K562 (cell line): Measurements from ENCODE around the gene HSD11B2. TPM values are rescaled to one million over a fixed set of nuclear protein-coding genes. Genes with fewer than 3 reads are reported as not detected.

ENCODE experiments used
- ATAC-seq: fragments of 200-7000 bp; cut with Tn5 transposase; 3 replicates; pipeline ENCODE4 v1.9.1; 2020; ENCODE audit warnings: moderate library complexity
- BruUV-seq: library from RNA; stranded (reverse); fragments of 400-500 nt; replicated peaks from 2 replicates; lab custom pipeline; 2021; lab: Mats Ljungman, UMichigan
- CTCF ChIA-PET: fragments of 300-600 bp; formaldehyde crosslinking; extraction: SDS; loops from one replicate; lab custom pipeline; 2021; ENCODE audit warnings: low intra/inter-chr PET ratio; lab: Yijun Ruan, JAX
- POLR2A ChIA-PET: fragments of 300-600, 350-650 bp; sonication (Branson Sonifier 250); formaldehyde crosslinking; extraction: SDS; loops from one replicate; lab custom pipeline; 2021; ENCODE audit warnings: antibody characterized with exemption, inconsistent platforms; lab: Yijun Ruan, JAX
- DNase-seq, 4 experiments: peaks; one replicate each; pipeline versions ENCODE4 v3.0.0 to v3.0.0-alpha.2; 2011 to 2018; ENCODE audit warnings: low spot score in 3 of 4, mixed read lengths in 3 of 4; ENCODE audit errors: extremely low read depth in 1 of 4
- FAIRE-seq: peaks from 2 replicates; lab custom pipeline; 2011; peaks lifted over from hg19 to GRCh38; lab: Jason Lieb, UNC
- H2AFZ ChIP-seq: 2 replicates; pipeline ENCODE4 v1.6.0; 2011; ENCODE audit warnings: low read depth, low read length, control low read depth, inconsistent platforms
- H3K27ac ChIP-seq: fragments of 200-600 bp; 3 replicates; pipeline ENCODE4 v1.8.0; 2011; ENCODE audit warnings: low read depth, mild to moderate bottlenecking, control low read depth, inconsistent platforms, low read length, moderate library complexity, mixed read lengths; ENCODE audit errors: extremely low read depth
- H3K27me3 ChIP-seq, 2 experiments: fragments of 300-600 bp in 1 of 2; 2 replicates in 1 of 2; 3 replicates in 1 of 2; pipeline versions ENCODE4 v1.6.0 to v1.8.0; 2011; ENCODE audit warnings: inconsistent platforms in 2 of 2, low read length in 2 of 2, mild to moderate bottlenecking in 1 of 2, mixed read lengths in 1 of 2, moderate library complexity in 1 of 2; ENCODE audit not compliant: control insufficient read depth in 2 of 2, insufficient read depth in 2 of 2
- H3K36me3 ChIP-seq: fragments of 300-600 bp; 3 replicates; pipeline ENCODE4 v1.8.0; 2011; ENCODE audit warnings: mild to moderate bottlenecking, low read length, inconsistent platforms; ENCODE audit not compliant: control insufficient read depth, insufficient read depth
- H3K4me1 ChIP-seq, 2 experiments: fragments of 200-600 bp in 1 of 2; replicated peaks in 1 of 2; 2 replicates in 1 of 2; 3 replicates in 1 of 2; pipeline versions ENCODE4 v1.5.1 to v1.8.0; 2011; ENCODE audit warnings: inconsistent platforms in 2 of 2, low read length in 2 of 2, mild to moderate bottlenecking in 1 of 2, mixed read lengths in 1 of 2, moderate library complexity in 1 of 2; ENCODE audit not compliant: control insufficient read depth in 2 of 2, insufficient read depth in 2 of 2
- H3K4me2 ChIP-seq: 2 replicates; pipeline ENCODE4 v1.6.1; 2011; ENCODE audit warnings: low read length, control low read depth, inconsistent platforms, mixed read lengths; ENCODE audit not compliant: insufficient read depth
- H3K4me3 ChIP-seq: fragments of 200-600 bp; sonication (generic), shearing (Covaris generic); 2 replicates; pipeline ENCODE4 v1.5.1; 2016; ENCODE audit warnings: control low read depth, inconsistent platforms
- H3K79me2 ChIP-seq: fragments of 200-600 bp; 3 replicates; pipeline ENCODE4 v1.8.0; 2011; ENCODE audit warnings: low read length, inconsistent platforms; ENCODE audit not compliant: control insufficient read depth, insufficient read depth
- H3K9ac ChIP-seq, 2 experiments: 2 replicates each; pipeline versions ENCODE4 v1.6.0 to v1.6.1; 2011; ENCODE audit warnings: low read depth in 2 of 2, low read length in 2 of 2, control low read depth in 1 of 2, inconsistent platforms in 1 of 2, mild to moderate bottlenecking in 1 of 2, mixed read lengths in 1 of 2; ENCODE audit not compliant: insufficient read depth in 1 of 2
- H3K9me1 ChIP-seq: one replicate; pipeline ENCODE4 v1.6.0; 2011; ENCODE audit warnings: inconsistent platforms, mild to moderate bottlenecking, low read length, moderate library complexity; ENCODE audit not compliant: control insufficient read depth, insufficient read depth
- H3K9me3 ChIP-seq: replicated peaks from 2 replicates; pipeline ENCODE4 v1.5.1; 2011; ENCODE audit warnings: low read depth, low read length, inconsistent platforms; ENCODE audit not compliant: control insufficient read depth, insufficient read depth
- H4K20me1 ChIP-seq: replicated peaks from 2 replicates; pipeline ENCODE4 v1.6.1; 2011; ENCODE audit warnings: low read length, inconsistent platforms, mixed read lengths; ENCODE audit not compliant: control insufficient read depth, insufficient read depth
- ARID2 ChIP-seq: fragments of 450-650 bp; IDR thresholded peaks from 2 replicates; pipeline ENCODE4 v1.6.1; 2017; ENCODE audit warnings: antibody characterized with exemption, mild to moderate bottlenecking
- ATF1 ChIP-seq, 2 experiments: fragments of 450-650 bp in 1 of 2; IDR thresholded peaks; 2 replicates each; pipeline ENCODE4 v1.6.1; 2016; ENCODE audit warnings: missing compliant biosample characterization in 1 of 2, missing genetic modification characterization in 1 of 2
- ATF7 ChIP-seq: fragments of 450-650 bp; IDR thresholded peaks from 2 replicates; pipeline ENCODE4 v1.7.1; 2014; ENCODE audit warnings: mild to moderate bottlenecking, moderate library complexity
- ETV1 ChIP-seq: fragments of 450-650 bp; conservative IDR thresholded peaks from 2 replicates; pipeline ENCODE4 v1.6.1; 2016; ENCODE audit warnings: missing genetic modification characterization, control low read depth, low read depth, missing compliant biosample characterization
- JUND ChIP-seq, 2 experiments: IDR thresholded peaks; 2 replicates in 1 of 2; 3 replicates in 1 of 2; pipeline ENCODE4 v1.6.1; 2011; ENCODE audit warnings: borderline replicate concordance in 2 of 2, low read depth in 2 of 2, low read length in 2 of 2, improper control_type of control experiment in 1 of 2, missing biosample characterization in 1 of 2, missing genetic modification characterization in 1 of 2, missing genetic modification reagents in 1 of 2
- MITF ChIP-seq: IDR thresholded peaks from 2 replicates; pipeline ENCODE4 v1.6.1; 2014; ENCODE audit warnings: antibody characterized with exemption
- PRDM10 ChIP-seq: fragments of 450-650 bp; IDR thresholded peaks from 2 replicates; pipeline ENCODE4 v1.6.1; 2018; ENCODE audit not compliant: partially characterized antibody
- ZNF274 ChIP-seq: IDR thresholded peaks from 2 replicates; pipeline ENCODE4 v1.6.1; 2011; ENCODE audit warnings: low read depth, mild to moderate bottlenecking, low read length, moderate library complexity, borderline replicate concordance
- WGBS: fragments of 100-300 bp; shearing (Covaris generic); methylation state at CpG from one replicate; pipeline ENCODE4 v1.1.6; 2016; ENCODE audit warnings: low coverage, mixed read lengths; ENCODE audit not compliant: insufficient coverage; ENCODE audit errors: missing lambda C conversion rate; 5-methylcytosine and 5-hydroxymethylcytosine counted together
- in situ Hi-C: fragments of 300-500 bp; cut with MboI; formaldehyde crosslinking; loops from 4 replicates; pipeline ENCODE4 v1.15.0; 2018; ENCODE audit warnings: inconsistent platforms, mixed read lengths
- intact Hi-C: fragments of 100-400 bp; cut with micrococcal nuclease; formaldehyde crosslinking; loops from 2 replicates; pipeline ENCODE4 v1.14.2; 2022
- polyA plus RNA-seq, 8 experiments: library from polyadenylated mRNA; depleted of rRNA in 4 of 8; stranded (reverse) in 5 of 8; unstranded in 3 of 8; fragments of >200 nt; fragmentation: Nextera tagmentation in 2 of 8; fragmentation: Illumina TruSeq in 1 of 8; extraction: Ambion mirVana in 2 of 8; extraction: Trizol in 1 of 8; gene quantifications; 2 replicates each; pipeline versions ENCODE4 v1.2.1 to v1.2.3, GENCODE V29; 2011 to 2014; ENCODE audit warnings: inconsistent platforms in 1 of 8, missing spikeins in 1 of 8
- total RNA-seq, 7 experiments: library from RNA; depleted of rRNA in 6 of 7; stranded (reverse); fragments of >200 nt in 6 of 7; fragmentation: Illumina TruSeq in 2 of 7; extraction: Trizol in 2 of 7; gene quantifications; 2 replicates each; pipeline versions ENCODE4 v1.2.1 to v1.2.3, GENCODE V29; 2011 to 2021; ENCODE audit warnings: low replicate concordance in 1 of 7
- TF ChIP-seq, protein P1 (sequence below), 2 experiments: fragments of 450-650 bp in 1 of 2; sonication (generic) in 1 of 2; formaldehyde crosslinking in 1 of 2; IDR thresholded peaks in 1 of 2; conservative IDR thresholded peaks in 1 of 2; 2 replicates each; pipeline versions ENCODE4 v1.6.1 to v1.8.1; 2016 to 2023; ENCODE audit warnings: mild to moderate bottlenecking in 2 of 2, moderate library complexity in 2 of 2, inconsistent platforms in 1 of 2, missing genetic modification reagents in 1 of 2

Gene HSD11B2
- total and polyA plus RNA-seq, 9 of the 15 experiments (the other 6 are each of a cell fraction or from before 2014, with no cell fraction given), result 0.08 to 2.0 (median 0.79) TPM

DNA sequence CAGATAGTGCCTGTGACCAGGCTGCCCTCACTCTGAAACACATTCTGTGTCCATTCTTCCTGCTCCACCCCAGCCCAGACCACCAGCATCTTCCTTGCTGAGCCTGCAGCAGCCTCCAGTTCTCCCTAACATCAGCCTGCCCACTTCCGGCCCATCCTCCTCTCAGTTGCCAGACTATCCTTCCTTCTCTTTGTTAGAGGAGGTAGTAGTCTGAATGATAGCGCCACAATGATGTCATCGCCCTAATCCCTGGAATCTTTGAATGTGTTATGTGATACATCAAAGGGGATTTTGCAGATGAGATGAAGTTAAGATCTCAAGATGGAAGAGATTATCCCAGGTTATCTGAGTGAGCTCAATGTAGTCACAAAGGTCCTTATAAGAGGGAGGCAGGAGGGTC lies 11.4 kb upstream of the HSD11B2 start:
- intact Hi-C loops (loop anchor here (10.0 kb wide), 1 partner anchor 55 kb away; no protein-coding TSS in a partner anchor), in situ Hi-C loops (loop anchor here (25.0 kb wide), 1 partner anchor 457 kb away; the partner anchor contains the start of gene CES3)
- no peak for TF ChIP-seq ZNF274
- TF ChIP-seq, protein P1, sequence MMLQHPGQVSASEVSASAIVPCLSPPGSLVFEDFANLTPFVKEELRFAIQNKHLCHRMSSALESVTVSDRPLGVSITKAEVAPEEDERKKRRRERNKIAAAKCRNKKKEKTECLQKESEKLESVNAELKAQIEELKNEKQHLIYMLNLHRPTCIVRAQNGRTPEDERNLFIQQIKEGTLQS (IDR thresholded peaks at IDR 0.05), result peak; percentile 72
- TF ChIP-seq, protein P1 (CRISPR knock-in tag; conservative IDR thresholded peaks at IDR 0.05), result no peak
- TF ChIP-seq JUND (IDR thresholded peaks at IDR 0.05; ENCODE audit: borderline replicate concordance, low read depth, low read length), result no peak
- peak; percentile 41; the same call in 1 of the 3 replicates for TF ChIP-seq JUND (tag; IDR thresholded peaks at IDR 0.05; ENCODE audit: borderline replicate concordance, low read depth, low read length)
- no peak for TF ChIP-seq PRDM10
- TF ChIP-seq ETV1, result 0 out of 2 replicates have a peak, but pooled peaks have one; percentile 30
- TF ChIP-seq ARID2, result no peak
- peak; percentile 67 for TF ChIP-seq ATF7
- no peak for TF ChIP-seq MITF
- TF ChIP-seq ATF1 (CRISPR knock-in tag; IDR thresholded peaks at IDR 0.05), result no peak
- TF ChIP-seq ATF1 (tag; IDR thresholded peaks at IDR 0.05), result 0 out of 2 replicates have a peak, but pooled peaks have one; percentile 10
- Histone ChIP-seq H3K4me3 (no peak overlapping the region), H3K9ac (no peak overlapping the region), H3K27ac (no peak overlapping the region), H3K27me3 (peaks cover 20 to 39% of the 10 kb centered on the region in 2 experiments), H4K20me1 (no peaks in the 10 kb centered on the region; the same call in 1 of the 2 replicates), H3K4me2 (no peak overlapping the region), H3K79me2 (no peaks in the 10 kb centered on the region), H3K9me3 (no peaks in the 10 kb centered on the region), H2AFZ (no peak overlapping the region), H3K4me1 (peaks cover 2 to 9% of the 10 kb centered on the region in 2 experiments; a peak in 4 of 5 replicates), H3K9me1 (no peaks in the 10 kb centered on the region), H3K36me3 (no peaks in the 10 kb centered on the region)
- WGBS, result 3% methylated on average over 3 of the region's 3 CpGs
- DNase-seq (no peak), FAIRE-seq (no peak), ATAC-seq (no peak)
- ChIA-PET POLR2A (interaction anchor here (2.4 kb wide), 1 partner anchor 9 kb away, joined by 12 read pairs; no protein-coding TSS in a partner anchor), CTCF (no interaction called here)
- no TSS peak for BruUV-seq
